MCF 10A (cell line): ENCODE measurements around the gene PPP1R3G. TPM values are rescaled to one million over a fixed set of nuclear protein-coding genes. Genes with fewer than 3 reads are reported as not detected.

Source experiments
- BruUV-seq: library from RNA; stranded (reverse); fragments of 400-500 nt; replicated peaks from 2 replicates; lab custom pipeline; 2021; lab: Mats Ljungman, UMichigan
- CTCF ChIA-PET: fragments of 300-600 bp; sonication (Branson Sonifier 250); formaldehyde crosslinking; extraction: SDS; loops from one replicate; lab custom pipeline; 2021; ENCODE audit warnings: antibody characterized with exemption, inconsistent platforms; lab: Yijun Ruan, JAX
- POLR2A ChIA-PET: fragments of 300-600, 350-650 bp; sonication (Branson Sonifier 250); formaldehyde crosslinking; extraction: SDS; loops from one replicate; lab custom pipeline; 2020; ENCODE audit warnings: antibody characterized with exemption, inconsistent platforms; lab: Yijun Ruan, JAX
- DNase-seq: peaks from one replicate; pipeline ENCODE4 v3.0.0-alpha.2; 2018; ENCODE audit not compliant: unreplicated experiment
- H3K27ac Mint-ChIP-seq: one replicate; pipeline ENCODE4 v1.8.0; 2022; ENCODE audit warnings: mild to moderate bottlenecking, low read depth, mixed read lengths; ENCODE audit not compliant: unreplicated experiment
- H3K27me3 Mint-ChIP-seq: one replicate; pipeline ENCODE4 v1.8.0; 2022; ENCODE audit warnings: mixed read lengths; ENCODE audit not compliant: insufficient read depth, unreplicated experiment
- H3K36me3 Mint-ChIP-seq: one replicate; pipeline ENCODE4 v1.8.0; 2022; ENCODE audit warnings: mild to moderate bottlenecking, moderate library complexity, mixed read lengths; ENCODE audit not compliant: insufficient read depth, unreplicated experiment
- H3K4me1 Mint-ChIP-seq: one replicate; pipeline ENCODE4 v1.8.0; 2022; ENCODE audit warnings: mixed read lengths; ENCODE audit not compliant: insufficient read depth, unreplicated experiment
- H3K4me3 Mint-ChIP-seq: one replicate; pipeline ENCODE4 v1.8.0; 2022; ENCODE audit warnings: mild to moderate bottlenecking, moderate library complexity, mixed read lengths; ENCODE audit not compliant: unreplicated experiment
- H3K9me3 Mint-ChIP-seq: one replicate; pipeline ENCODE4 v1.8.0; 2022; ENCODE audit warnings: mixed read lengths; ENCODE audit not compliant: unreplicated experiment
- CTCF ChIP-seq: fragments of 200-600 bp; IDR thresholded peaks from one replicate; pipeline ENCODE4 v1.8.0; 2022; ENCODE audit warnings: antibody characterized with exemption, mild to moderate bottlenecking; ENCODE audit not compliant: unreplicated experiment
- intact Hi-C: fragments of 100-400 bp; cut with micrococcal nuclease; formaldehyde crosslinking; loops from 2 replicates; pipeline ENCODE4 v1.14.1; 2022
- total RNA-seq: library from RNA; stranded (reverse); gene quantifications from 2 replicates; pipeline ENCODE4 v1.2.3, GENCODE V29; 2022

Gene PPP1R3G
- total RNA-seq, 1 experiment from 2014 or later: 0.07 TPM

- no TSS peak for BruUV-seq
- Mint-ChIP-seq H3K4me1 (no peaks in the 10 kb centered on the region), H3K36me3 (no peaks in the 10 kb centered on the region), H3K4me3 (no peak overlapping the region), H3K27ac (no peak overlapping the region), H3K27me3 (no peaks in the 10 kb centered on the region), H3K9me3 (no peaks in the 10 kb centered on the region)
- intact Hi-C loops: no loop called here
- DNase-seq: no peak
- ChIA-PET CTCF (no interaction called here), POLR2A (no interaction called here)
- TF ChIP-seq CTCF: no peak
These were observed 16.9 kb upstream of the PPP1R3G start for GRCh38 chr6:5068153-5068751.

- intact Hi-C loops: no loop called here
- Mint-ChIP-seq H3K4me3 (no peak overlapping the region), H3K9me3 (peaks cover 4% of the 10 kb centered on the region), H3K27ac (no peak overlapping the region), H3K27me3 (no peaks in the 10 kb centered on the region), H3K36me3 (no peaks in the 10 kb centered on the region), H3K4me1 (no peaks in the 10 kb centered on the region)
- ChIA-PET POLR2A (interaction anchor here (0.6 kb wide), 1 partner anchor 30 kb away, joined by 3 read pairs; no protein-coding TSS in a partner anchor), CTCF (no interaction called here)
- no peak for DNase-seq
- no TSS peak for BruUV-seq
- no peak for TF ChIP-seq CTCF
These were observed 13.9 kb upstream of the PPP1R3G start for GRCh38 chr6:5071216-5071615.

- DNase-seq: no peak
- POLR2A ChIA-PET: interaction anchor here (1.0 kb wide), 1 partner anchor 37 kb away, joined by 3 read pairs; no protein-coding TSS in a partner anchor
- H3K4me1 Mint-ChIP-seq: no peaks in the 10 kb centered on the region
- no peak for TF ChIP-seq CTCF
- BruUV-seq: no TSS peak
- H3K27ac Mint-ChIP-seq: no peak overlapping the region
- no peak overlapping the region for H3K4me3 Mint-ChIP-seq
- no peaks in the 10 kb centered on the region for H3K36me3 Mint-ChIP-seq
- H3K27me3 Mint-ChIP-seq: no peaks in the 10 kb centered on the region
- CTCF ChIA-PET: no interaction called here
- H3K9me3 Mint-ChIP-seq: peaks cover 4% of the 10 kb centered on the region
- intact Hi-C loops: no loop called here
These were observed 12.7 kb upstream of the PPP1R3G start for GRCh38 chr6:5072440-5072839.

- CTCF ChIA-PET: no interaction called here
- Mint-ChIP-seq H3K36me3 (no peaks in the 10 kb centered on the region), H3K4me1 (no peaks in the 10 kb centered on the region), H3K4me3 (no peak overlapping the region), H3K9me3 (peaks cover 4% of the 10 kb centered on the region), H3K27me3 (no peaks in the 10 kb centered on the region), H3K27ac (no peak overlapping the region)
- DNase-seq: no peak
- TF ChIP-seq CTCF: no peak
- POLR2A ChIA-PET: no interaction called here
- no TSS peak for BruUV-seq
- intact Hi-C loops: no loop called here
These were observed 11.1 kb upstream of the PPP1R3G start for GRCh38 chr6:5073992-5074391.
